Astrocyte of the spinal cord (primary cell): ENCODE results near the gene OVCH2.
A peak's percentile ranks its signal among the peaks of the same experiment; 100 is the strongest.

Experiments
- DNase-seq: peaks from one replicate; pipeline ENCODE4 v3.0.0; 2011; ENCODE audit warnings: low read depth, low spot score
- H3K4me3 ChIP-seq: 2 replicates; pipeline ENCODE4 v1.5.1; 2011; ENCODE audit warnings: low read depth, mild to moderate bottlenecking, low read length, moderate library complexity
- CTCF ChIP-seq: IDR thresholded peaks from 2 replicates; pipeline ENCODE4 v1.5.1; 2012; ENCODE audit warnings: low read depth, mild to moderate bottlenecking, low read length, inconsistent platforms
- in situ Hi-C: cut with HindIII; loops from 2 replicates; pipeline ENCODE4 v1.10.0; 2017; ENCODE audit warnings: low sequenced_read_pairs

OVCH2 gene

DNA sequence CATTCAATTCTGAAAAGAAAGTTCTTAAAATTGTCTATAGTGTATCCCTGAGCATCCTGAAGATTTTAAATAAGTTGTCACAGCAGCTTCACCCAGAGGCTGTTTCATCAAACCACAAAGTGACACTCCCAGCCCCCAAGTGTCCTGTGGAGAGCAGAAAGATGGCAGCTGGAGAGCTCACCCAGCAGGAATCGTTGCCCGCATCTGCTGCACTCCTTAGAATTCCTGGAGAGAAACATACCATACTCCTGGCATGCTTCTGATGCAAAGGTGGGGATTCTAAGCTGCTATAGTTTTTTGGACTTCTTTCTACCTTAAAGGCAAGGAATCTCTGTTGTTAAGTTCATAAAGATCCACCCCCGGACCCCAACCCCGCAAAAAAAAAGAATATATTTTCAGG, 19.5 kb downstream of the OVCH2 start:
- no peak for TF ChIP-seq CTCF
- no peak for DNase-seq
- in situ Hi-C loops, result no loop called here

DNA sequence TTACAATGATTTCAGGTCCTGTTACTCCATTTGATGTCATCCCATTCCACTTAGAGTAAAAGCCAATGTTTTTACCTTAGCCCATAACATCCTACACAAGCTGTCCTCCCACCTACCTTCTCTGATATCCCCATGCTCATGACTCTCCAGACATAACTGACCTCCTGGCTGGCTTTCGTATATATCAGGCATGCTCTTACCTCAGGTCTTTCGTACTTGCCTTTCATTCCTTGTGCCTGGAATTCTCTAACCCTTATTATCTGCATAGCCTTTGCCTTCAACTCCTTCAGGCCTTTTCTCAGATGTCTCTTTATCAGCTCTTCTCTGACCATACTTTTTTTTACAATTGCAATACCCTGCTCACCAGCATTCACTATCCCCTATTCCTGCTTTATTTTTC, 22.7 kb downstream of the OVCH2 start:
- in situ Hi-C loops, result no loop called here
- DNase-seq, result no peak
- TF ChIP-seq CTCF, result no peak
- H3K4me3 ChIP-seq, result no peak overlapping the region

More for the DNA sequence above, 19.5 kb downstream of the OVCH2 start:
- no peak overlapping the region for H3K4me3 ChIP-seq

DNA sequence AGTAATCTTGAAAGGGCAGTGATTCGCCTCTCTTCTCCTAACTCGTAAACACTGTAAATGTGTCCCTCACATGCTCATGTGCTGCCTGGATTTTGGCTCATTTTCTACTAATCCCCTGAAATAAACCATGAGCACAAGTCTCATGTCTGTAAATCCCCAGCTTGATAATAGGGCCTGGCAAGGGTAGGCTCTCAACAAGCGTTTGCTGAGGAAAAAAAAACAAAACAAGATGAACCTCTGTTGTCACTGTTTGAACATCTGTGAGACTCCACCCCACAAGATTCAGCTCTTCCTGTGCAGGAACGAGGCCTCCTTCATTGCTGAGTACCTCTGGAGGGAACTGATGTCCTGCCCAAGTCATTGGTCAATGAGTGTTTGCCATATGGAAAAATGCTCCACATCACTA, 28.5 kb downstream of the OVCH2 start:
- no peak for TF ChIP-seq CTCF
- in situ Hi-C loops, result no loop called here
- no peak overlapping the region for H3K4me3 ChIP-seq
- DNase-seq, result no peak

DNA sequence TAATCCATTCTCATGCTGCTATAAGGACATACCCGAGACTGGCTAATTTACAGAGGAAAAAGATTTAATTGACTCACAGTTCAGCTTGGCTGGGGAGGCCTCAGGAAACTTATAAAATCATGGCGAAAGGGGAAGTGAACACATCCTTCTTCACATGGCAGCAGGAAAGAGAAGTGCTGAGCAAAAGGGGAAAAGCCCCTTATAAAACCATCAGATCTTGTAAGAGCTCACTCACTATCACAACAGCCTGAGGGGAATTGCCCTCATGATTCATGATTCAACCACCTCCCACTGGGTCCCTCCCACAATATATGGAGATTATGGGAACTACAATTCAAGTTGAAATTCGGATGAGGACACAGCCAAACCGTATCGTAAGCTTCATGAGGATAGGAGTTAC, 29.2 kb downstream of the OVCH2 start:
- peak; percentile 14 for DNase-seq
- no peak for TF ChIP-seq CTCF
- no peak overlapping the region for H3K4me3 ChIP-seq
- in situ Hi-C loops, result no loop called here

DNA sequence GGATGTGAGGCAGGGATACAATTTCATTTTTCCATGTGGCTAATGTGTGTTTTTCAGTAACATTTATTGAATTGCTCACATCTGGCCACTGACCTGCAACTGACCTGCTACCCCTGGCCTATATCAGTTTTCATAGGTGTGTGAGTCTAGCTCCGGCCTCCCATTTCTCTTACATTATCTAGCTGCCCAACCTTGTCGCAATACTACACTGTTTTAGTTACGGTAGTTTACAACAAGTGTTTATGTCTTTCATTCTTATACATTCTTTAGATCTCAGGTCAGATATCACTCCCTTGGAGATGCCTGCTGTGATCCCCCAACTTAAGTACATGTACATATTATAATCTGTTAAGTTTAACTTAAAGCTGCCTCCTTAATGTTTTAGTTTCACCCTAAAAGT, 30.6 kb downstream of the OVCH2 start:
- TF ChIP-seq CTCF, result no peak
- no peak for DNase-seq
- in situ Hi-C loops, result no loop called here
- H3K4me3 ChIP-seq, result no peak overlapping the region

GRCh38 chr11:7673724-7674434, 32.4 kb downstream of the OVCH2 start:
- peak overlapping the region; percentile 35 for H3K4me3 ChIP-seq
- no peak for TF ChIP-seq CTCF
- DNase-seq, result peak; percentile 5
- in situ Hi-C loops, result no loop called here
